PC-3 (cell line): ENCODE measurements around the gene ANGPTL2. TPM values are rescaled to one million over a fixed set of nuclear protein-coding genes. Genes with fewer than 3 reads are reported as not detected.

Experiments
- ATAC-seq: fragments of 200-7000 bp; cut with Tn5 transposase; 2 replicates; pipeline ENCODE4 v1.9.1; 2020; ENCODE audit warnings: mild to moderate bottlenecking, moderate library complexity
- BruUV-seq: library from RNA; stranded (reverse); fragments of 400-500 nt; replicated peaks from 2 replicates; lab custom pipeline; 2021; lab: Mats Ljungman, UMichigan
- CTCF ChIA-PET: fragments of 300-600 bp; sonication (Branson Sonifier 250); formaldehyde crosslinking; loops from one replicate; lab custom pipeline; 2022; ENCODE audit warnings: antibody characterized with exemption; lab: Charles Lee
- POLR2A ChIA-PET: fragments of 300-600 bp; sonication (Branson Sonifier 250); formaldehyde crosslinking; loops from one replicate; lab custom pipeline; 2022; ENCODE audit warnings: antibody characterized with exemption; ENCODE audit not compliant: unreplicated experiment; lab: Charles Lee
- DNase-seq: peaks from one replicate; pipeline ENCODE4 v3.0.0-alpha.2; 2015
- H2AFZ ChIP-seq: fragments of 300-600 bp; sonication (generic); 2 replicates; pipeline ENCODE4 v1.6.0; 2016; ENCODE audit warnings: antibody characterized with exemption, low read length
- H3F3A ChIP-seq: fragments of 300-600 bp; sonication (generic); one replicate; pipeline ENCODE4 v1.6.0; 2017; ENCODE audit warnings: antibody characterized with exemption, low read length, control low read depth, mild to moderate bottlenecking; ENCODE audit not compliant: unreplicated experiment
- H3K27ac ChIP-seq: fragments of 300-600 bp; sonication (generic); 2 replicates; pipeline ENCODE4 v1.5.1; 2016; ENCODE audit warnings: mild to moderate bottlenecking, low read length
- H3K27me3 ChIP-seq: fragments of 300-600 bp; sonication (generic); 2 replicates; pipeline ENCODE4 v1.6.1; 2016; ENCODE audit warnings: low read length, mixed read lengths
- H3K36me3 ChIP-seq: fragments of 300-600 bp; sonication (generic); 2 replicates; pipeline ENCODE4 v1.6.1; 2016; ENCODE audit warnings: low read depth, mixed run types, low read length, mixed read lengths
- H3K4me1 ChIP-seq: fragments of 300-600 bp; sonication (generic); 2 replicates; pipeline ENCODE4 v1.5.1; 2016; ENCODE audit warnings: low read length; ENCODE audit not compliant: insufficient read depth
- H3K4me2 ChIP-seq: fragments of 300-600 bp; sonication (generic); 2 replicates; pipeline ENCODE4 v1.6.0; 2016; ENCODE audit warnings: low read length
- H3K4me3 ChIP-seq: fragments of 300-600 bp; sonication (generic); 2 replicates; pipeline ENCODE4 v1.5.1; 2016; ENCODE audit warnings: mild to moderate bottlenecking, low read length, mixed read lengths
- H3K79me2 ChIP-seq: fragments of 300-600 bp; sonication (generic); 2 replicates; pipeline ENCODE4 v1.6.1; 2017; ENCODE audit warnings: low read length, mixed read lengths
- H3K9ac ChIP-seq: fragments of 300-600 bp; sonication (generic); 2 replicates; pipeline ENCODE4 v1.6.0; 2016; ENCODE audit warnings: mild to moderate bottlenecking, low read length
- H3K9me2 ChIP-seq: fragments of 300-600 bp; sonication (generic); replicated peaks from 2 replicates; pipeline ENCODE4 v1.6.1; 2016; ENCODE audit warnings: mixed run types, low read length, mixed read lengths
- H3K9me3 ChIP-seq: fragments of 300-600 bp; sonication (generic); 2 replicates; pipeline ENCODE4 v1.6.1; 2016; ENCODE audit warnings: low read length, mixed read lengths
- H4K20me1 ChIP-seq: fragments of 300-600 bp; sonication (generic); 2 replicates; pipeline ENCODE4 v1.6.1; 2016; ENCODE audit warnings: low read length, mixed read lengths
- CTCF ChIP-seq: fragments of 300-600 bp; sonication (generic); conservative IDR thresholded peaks from 2 replicates; pipeline ENCODE4 v1.5.1; 2017; ENCODE audit warnings: antibody characterized with exemption, low read depth, mild to moderate bottlenecking, low read length
- EZH2 ChIP-seq: fragments of 300-600 bp; sonication (generic); IDR thresholded peaks from one replicate; pipeline ENCODE4 v1.6.1; 2017; ENCODE audit warnings: antibody characterized with exemption, mild to moderate bottlenecking, low read length; ENCODE audit not compliant: unreplicated experiment
- EZH2phosphoT487 ChIP-seq: fragments of 300-600 bp; sonication (generic); IDR thresholded peaks from 2 replicates; pipeline ENCODE4 v1.6.1; 2018; ENCODE audit warnings: mild to moderate bottlenecking, antibody characterized with exemption, low read length, borderline replicate concordance
- intact Hi-C: fragments of 100-400 bp; cut with micrococcal nuclease; formaldehyde crosslinking; loops from 2 replicates; pipeline ENCODE4 v1.9.0; 2023
- total RNA-seq: library from RNA; depleted of rRNA; stranded (reverse); fragments of >200 nt; gene quantifications from 2 replicates; pipeline ENCODE4 v1.2.3, GENCODE V29; 2014

The ANGPTL2 gene
- total RNA-seq, 1 experiment from 2014 or later, result 0.07 TPM

GRCh38 chr9:127149463-127150390 is 27.3 kb upstream of the ANGPTL2 start:
- Histone ChIP-seq H3K9me2 (no peaks in the 10 kb centered on the region), H3K27me3 (no peaks in the 10 kb centered on the region), H3F3A (no peaks in the 10 kb centered on the region), H3K4me2 (no peak overlapping the region), H4K20me1 (no peaks in the 10 kb centered on the region), H3K9me3 (no peaks in the 10 kb centered on the region), H3K4me3 (no peak overlapping the region), H3K36me3 (no peaks in the 10 kb centered on the region), H3K79me2 (no peaks in the 10 kb centered on the region), H3K4me1 (no peaks in the 10 kb centered on the region), H2AFZ (no peak overlapping the region), H3K9ac (no peak overlapping the region), H3K27ac (no peak overlapping the region)
- POLR2A ChIA-PET, result interaction anchor here (0.5 kb wide), 1 partner anchor 235 kb away, joined by 3 read pairs; the partner anchor contains the start of gene RALGPS1
- no TSS peak for BruUV-seq
- intact Hi-C loops, result no loop called here
- ATAC-seq, result no peak
- CTCF ChIA-PET, result no interaction called here
- no peak for DNase-seq
- no peak for TF ChIP-seq CTCF
- TF ChIP-seq EZH2phosphoT487, result no peak
- TF ChIP-seq EZH2, result no peak

GRCh38 chr9:127149010-127149409 is 26.6 kb upstream of the ANGPTL2 start:
- POLR2A ChIA-PET, result no interaction called here
- no peaks in the 10 kb centered on the region for H3F3A ChIP-seq
- H3K36me3 ChIP-seq, result no peaks in the 10 kb centered on the region
- H3K4me1 ChIP-seq, result no peaks in the 10 kb centered on the region
- H3K9me2 ChIP-seq, result no peaks in the 10 kb centered on the region
- CTCF ChIA-PET, result no interaction called here
- intact Hi-C loops, result no loop called here
- no peaks in the 10 kb centered on the region for H3K9me3 ChIP-seq
- no TSS peak for BruUV-seq
- DNase-seq (no peak), ATAC-seq (no peak)
- no peak overlapping the region for H3K4me2 ChIP-seq
- no peaks in the 10 kb centered on the region for H3K27me3 ChIP-seq
- no peaks in the 10 kb centered on the region for H4K20me1 ChIP-seq
- H3K4me3 ChIP-seq, result no peak overlapping the region
- H2AFZ ChIP-seq, result no peak overlapping the region
- no peak overlapping the region for H3K27ac ChIP-seq
- H3K79me2 ChIP-seq, result no peaks in the 10 kb centered on the region
- no peak for TF ChIP-seq EZH2phosphoT487
- no peak overlapping the region for H3K9ac ChIP-seq

GRCh38 chr9:127148014-127148413 is 25.6 kb upstream of the ANGPTL2 start:
- Histone ChIP-seq H3K9ac (no peak overlapping the region), H3K9me3 (no peaks in the 10 kb centered on the region), H3K4me3 (no peak overlapping the region), H3F3A (no peaks in the 10 kb centered on the region), H3K36me3 (no peaks in the 10 kb centered on the region), H4K20me1 (no peaks in the 10 kb centered on the region), H3K27ac (no peak overlapping the region), H3K27me3 (no peaks in the 10 kb centered on the region), H3K4me1 (no peaks in the 10 kb centered on the region), H2AFZ (no peak overlapping the region), H3K79me2 (no peaks in the 10 kb centered on the region), H3K4me2 (no peak overlapping the region), H3K9me2 (no peaks in the 10 kb centered on the region)
- DNase-seq, result no peak
- no peak for ATAC-seq
- CTCF ChIA-PET, result no interaction called here
- intact Hi-C loops, result no loop called here
- no TSS peak for BruUV-seq
- no peak for TF ChIP-seq EZH2phosphoT487
- TF ChIP-seq EZH2, result no peak
- no peak for TF ChIP-seq CTCF
- POLR2A ChIA-PET, result no interaction called here
